ENCODE measurements around the gene C2orf42.
A peak's percentile ranks its signal among the peaks of the same experiment; 100 is the strongest.
"Not testable (repeated sequence)": the region's sequence is repeated elsewhere in the genome, so short reads cannot be mapped to it uniquely, and the experiment has no call there.

C2orf42 gene

DNA sequence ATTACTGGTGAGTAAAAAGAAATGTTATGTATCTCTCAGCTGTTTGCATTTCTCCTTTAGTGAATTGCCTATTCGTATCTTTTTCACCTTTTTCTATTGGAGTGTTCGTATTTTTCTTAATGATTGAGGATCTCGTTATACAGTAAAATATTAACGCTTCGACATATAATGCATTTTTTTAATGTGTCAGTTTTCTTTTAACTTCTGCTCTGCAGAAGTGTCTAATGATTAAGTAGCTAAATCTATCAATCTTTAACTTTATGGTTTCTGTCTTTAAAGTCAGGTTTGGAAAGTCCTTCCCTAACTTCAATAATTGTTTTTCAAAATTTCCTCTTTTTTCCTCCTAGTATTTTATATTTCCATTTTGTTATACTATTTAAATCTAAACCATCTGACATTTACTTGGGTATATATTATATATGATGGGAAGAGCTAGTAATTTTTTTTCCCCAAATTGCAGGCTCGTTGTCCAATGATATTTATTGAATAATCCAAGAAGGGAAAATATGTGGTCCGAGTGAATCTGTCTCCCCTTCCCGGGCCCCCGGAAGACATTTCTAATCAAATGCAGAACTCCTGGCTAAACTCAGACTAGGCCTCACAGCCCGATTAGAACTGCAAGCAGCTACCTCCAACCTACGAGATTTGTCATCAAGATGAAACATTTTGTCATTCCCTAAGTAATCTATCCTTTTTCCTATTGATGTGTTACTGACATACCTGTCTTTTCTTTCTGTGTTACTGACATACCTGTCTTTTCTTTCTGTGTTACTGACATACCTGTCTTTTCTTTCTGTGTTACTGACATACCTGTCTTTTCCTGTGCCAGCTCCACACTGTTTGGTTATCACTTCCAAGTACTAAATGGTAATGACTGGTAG lies 86.3 kb downstream of the C2orf42 start:
- peak; percentile 62 for DNase-seq (ENCODE audit: low spot score)

DNA sequence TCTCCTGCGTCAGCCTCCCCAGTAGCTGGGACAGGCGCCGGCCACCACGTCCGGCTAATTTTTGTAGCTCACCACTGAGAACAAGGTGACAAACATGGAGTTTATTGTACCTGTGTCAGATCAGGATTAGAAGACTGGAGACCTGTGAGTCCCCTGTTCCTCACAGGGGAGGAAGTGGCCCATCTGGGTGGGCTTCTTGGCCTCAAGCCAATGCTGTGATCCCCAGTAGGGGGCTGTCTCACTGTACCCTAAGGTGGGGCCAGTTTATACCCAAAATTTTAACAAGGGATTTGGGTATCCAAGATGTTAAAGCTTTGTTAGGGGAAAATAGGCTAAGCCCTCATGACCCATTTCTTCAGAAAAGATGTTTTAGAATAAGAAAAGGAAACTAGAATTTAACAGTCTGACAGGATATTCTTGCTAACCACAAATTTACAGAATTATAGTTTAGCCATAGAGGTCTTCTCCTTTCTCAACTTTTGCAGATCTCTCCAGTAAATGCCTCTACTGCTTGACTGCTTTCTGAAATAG lies 87.2 kb downstream of the C2orf42 start:
- DNase-seq (ENCODE audit: low spot score), result no peak

DNA sequence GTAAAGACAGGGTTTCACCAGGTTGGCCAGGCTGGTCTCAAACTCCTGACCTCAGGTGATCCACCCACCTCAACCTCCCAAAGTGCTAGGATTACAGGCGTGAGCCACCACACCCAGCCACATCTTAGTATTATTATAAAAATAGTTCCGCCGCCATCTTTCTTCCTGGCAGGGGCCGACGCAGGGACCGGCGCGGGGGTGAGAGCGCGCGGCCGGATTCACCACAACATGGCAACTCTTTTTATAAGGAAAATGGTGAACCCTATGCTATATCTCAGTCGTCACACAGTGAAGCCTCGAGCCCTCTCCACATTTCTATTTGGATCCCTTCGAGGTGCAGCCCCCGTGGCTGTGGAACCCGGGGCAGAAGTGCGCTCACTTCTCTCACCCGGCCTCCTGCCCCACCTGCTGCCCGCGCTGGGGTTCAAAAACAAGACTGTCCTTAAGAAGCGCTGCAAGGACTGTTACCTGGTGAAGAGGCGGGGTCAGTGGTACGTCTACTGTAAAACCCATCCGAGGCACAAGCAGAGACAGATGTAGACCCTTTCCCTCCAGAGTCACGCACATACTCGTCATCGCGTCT lies 88.4 kb downstream of the C2orf42 start:
- DNase-seq (ENCODE audit: low spot score), result not testable (repeated sequence)

DNA sequence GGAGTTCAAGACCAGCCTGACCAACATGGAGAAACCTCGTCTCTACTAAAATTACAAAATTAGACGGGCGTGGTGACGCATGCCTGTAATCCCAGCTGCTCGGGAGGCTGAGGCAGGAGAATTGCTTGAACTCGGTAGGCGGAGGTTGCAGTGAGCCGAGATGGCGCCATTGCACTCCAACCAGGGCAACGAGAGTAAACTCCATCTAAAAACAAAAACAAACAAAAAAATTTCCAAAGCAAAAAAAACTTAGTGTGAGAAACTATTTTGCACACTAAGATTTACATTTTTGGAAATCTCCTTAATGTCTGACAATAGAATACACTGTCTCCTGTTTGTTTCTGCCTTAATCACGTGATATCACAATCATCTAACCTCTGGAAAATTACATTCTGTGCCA lies 89.1 kb downstream of the C2orf42 start:
- not testable (repeated sequence) for DNase-seq (ENCODE audit: low spot score)

DNA sequence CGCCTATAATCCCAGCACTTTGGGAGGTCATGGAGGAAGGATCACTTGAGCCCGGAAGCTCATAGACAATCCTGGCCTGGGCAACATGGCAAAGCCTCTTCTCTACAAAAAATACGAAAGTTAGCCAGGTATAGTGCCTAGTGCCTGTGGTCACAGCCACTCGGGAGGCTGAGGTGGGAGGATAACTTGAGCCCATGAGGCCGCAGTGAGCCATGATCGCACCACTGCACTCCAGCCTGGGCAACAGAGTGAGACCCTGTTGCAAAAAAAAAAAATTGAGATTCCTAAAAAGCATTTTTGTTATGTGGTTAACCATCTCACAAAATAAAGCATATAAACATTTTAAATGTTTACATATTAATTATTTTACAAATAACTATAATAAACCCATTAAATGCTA lies 89.6 kb downstream of the C2orf42 start:
- no peak for DNase-seq (ENCODE audit: low spot score)
